OCI-LY7 (cell line): ENCODE measurements around the gene COG8.

ENCODE experiments used
- EZH2phosphoT487 ChIP-seq: fragments of 200-600 bp; sonication (generic); IDR thresholded peaks from 2 replicates; pipeline ENCODE4 v1.6.1; 2018; ENCODE audit warnings: low read depth, borderline replicate concordance, mild to moderate bottlenecking, mixed run types, antibody characterized with exemption, low read length, moderate library complexity, mixed read lengths
- TF ChIP-seq, protein P1 (sequence below): fragments of 200-600 bp; sonication (generic); conservative IDR thresholded peaks from 2 replicates; pipeline ENCODE4 v1.5.1; 2014; ENCODE audit warnings: mild to moderate bottlenecking, antibody characterized with exemption, low read length, moderate library complexity, mixed read lengths

DNA sequence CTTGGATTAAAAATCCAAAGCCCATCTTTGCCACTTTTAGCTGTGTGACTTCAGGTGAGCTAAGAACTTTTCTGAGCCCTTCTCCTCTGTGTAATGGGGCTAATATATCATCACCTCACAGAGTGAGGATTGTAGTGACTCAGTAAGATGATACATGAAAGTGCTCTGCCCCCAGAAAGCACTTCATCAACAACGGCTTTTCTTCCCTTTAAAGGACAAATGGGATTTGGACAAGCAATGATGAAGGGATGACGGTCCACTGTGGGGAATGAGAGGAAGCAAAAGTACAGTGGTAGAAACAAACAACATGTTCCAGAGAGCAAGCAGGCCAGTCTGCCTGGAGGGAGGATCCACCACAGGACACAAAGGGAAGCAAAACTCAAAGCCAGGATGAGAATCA, 26.5 kb upstream of the COG8 start:
- TF ChIP-seq, protein P1, sequence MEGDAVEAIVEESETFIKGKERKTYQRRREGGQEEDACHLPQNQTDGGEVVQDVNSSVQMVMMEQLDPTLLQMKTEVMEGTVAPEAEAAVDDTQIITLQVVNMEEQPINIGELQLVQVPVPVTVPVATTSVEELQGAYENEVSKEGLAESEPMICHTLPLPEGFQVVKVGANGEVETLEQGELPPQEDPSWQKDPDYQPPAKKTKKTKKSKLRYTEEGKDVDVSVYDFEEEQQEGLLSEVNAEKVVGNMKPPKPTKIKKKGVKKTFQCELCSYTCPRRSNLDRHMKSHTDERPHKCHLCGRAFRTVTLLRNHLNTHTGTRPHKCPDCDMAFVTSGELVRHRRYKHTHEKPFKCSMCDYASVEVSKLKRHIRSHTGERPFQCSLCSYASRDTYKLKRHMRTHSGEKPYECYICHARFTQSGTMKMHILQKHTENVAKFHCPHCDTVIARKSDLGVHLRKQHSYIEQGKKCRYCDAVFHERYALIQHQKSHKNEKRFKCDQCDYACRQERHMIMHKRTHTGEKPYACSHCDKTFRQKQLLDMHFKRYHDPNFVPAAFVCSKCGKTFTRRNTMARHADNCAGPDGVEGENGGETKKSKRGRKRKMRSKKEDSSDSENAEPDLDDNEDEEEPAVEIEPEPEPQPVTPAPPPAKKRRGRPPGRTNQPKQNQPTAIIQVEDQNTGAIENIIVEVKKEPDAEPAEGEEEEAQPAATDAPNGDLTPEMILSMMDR: no peak
- no peak for TF ChIP-seq EZH2phosphoT487
